A673 (cell line): Measurements from ENCODE around the gene ZC3H7B. TPM values are rescaled to one million over a fixed set of nuclear protein-coding genes. Genes with fewer than 3 reads are reported as not detected.

ENCODE experiments used
- BruUV-seq: library from RNA; stranded (reverse); fragments of 400-500 nt; replicated peaks from 2 replicates; lab custom pipeline; 2021; lab: Mats Ljungman, UMichigan
- CTCF ChIA-PET: fragments of 300-600 bp; sonication (Branson Sonifier 250); formaldehyde crosslinking; loops from one replicate; lab custom pipeline; 2022; ENCODE audit warnings: antibody characterized with exemption; lab: Charles Lee
- POLR2A ChIA-PET: fragments of 300-600 bp; sonication (Branson Sonifier 250); formaldehyde crosslinking; loops from one replicate; lab custom pipeline; 2022; ENCODE audit warnings: antibody characterized with exemption; ENCODE audit not compliant: low non-redundant PET; lab: Charles Lee
- DNase-seq: peaks from one replicate; pipeline ENCODE4 v3.0.0-alpha.2; 2015; ENCODE audit warnings: low spot score
- H3K27ac ChIP-seq: fragments of 200-600 bp; sonication (generic); 2 replicates; pipeline ENCODE4 v1.5.1; 2016; ENCODE audit warnings: mixed run types, low read depth, mild to moderate bottlenecking, mixed read lengths, antibody characterized with exemption, low read length; ENCODE audit not compliant: poor library complexity, severe bottlenecking
- H3K27me3 ChIP-seq: fragments of 200-600 bp; sonication (generic); replicated peaks from 2 replicates; pipeline ENCODE4 v1.6.1; 2017; ENCODE audit warnings: mixed run types, low read depth, mild to moderate bottlenecking, mixed read lengths, antibody characterized with exemption, low read length; ENCODE audit not compliant: insufficient read depth, poor library complexity
- H3K36me3 ChIP-seq: fragments of 200-600 bp; sonication (generic); 2 replicates; pipeline ENCODE4 v1.6.1; 2016; ENCODE audit warnings: mixed run types, mild to moderate bottlenecking, mixed read lengths, antibody characterized with exemption, low read length; ENCODE audit not compliant: insufficient read depth, poor library complexity, severe bottlenecking
- H3K4me1 ChIP-seq: fragments of 200-600 bp; sonication (generic); 2 replicates; pipeline ENCODE4 v1.6.1; 2017; ENCODE audit warnings: mixed run types, mild to moderate bottlenecking, mixed read lengths, antibody characterized with exemption, low read length; ENCODE audit not compliant: insufficient read depth, poor library complexity, severe bottlenecking
- H3K4me3 ChIP-seq: fragments of 200-600 bp; sonication (generic); 2 replicates; pipeline ENCODE4 v1.5.1; 2016; ENCODE audit warnings: low read depth, mixed run types, mild to moderate bottlenecking, mixed read lengths, low read length; ENCODE audit not compliant: poor library complexity, severe bottlenecking
- H3K9me3 ChIP-seq: fragments of 200-600 bp; sonication (generic); 2 replicates; pipeline ENCODE4 v1.6.1; 2016; ENCODE audit warnings: mixed run types, low read depth, mild to moderate bottlenecking, mixed read lengths, antibody characterized with exemption, low read length; ENCODE audit not compliant: poor library complexity, severe bottlenecking
- CTCF ChIP-seq: fragments of 300-800, 200-600 bp; sonication (generic); conservative IDR thresholded peaks from 2 replicates; pipeline ENCODE4 v1.5.1; 2017; ENCODE audit warnings: low read depth, mild to moderate bottlenecking, antibody characterized with exemption, low read length, moderate library complexity, mixed read lengths
- EZH2 ChIP-seq: fragments of 200-600 bp; sonication (generic); IDR thresholded peaks from 2 replicates; pipeline ENCODE4 v1.6.1; 2017; ENCODE audit warnings: borderline replicate concordance, low read depth, mild to moderate bottlenecking, mixed read lengths, antibody characterized with exemption, low read length; ENCODE audit not compliant: poor library complexity, severe bottlenecking
- intact Hi-C: fragments of 100-400 bp; cut with micrococcal nuclease; formaldehyde crosslinking; loops from one replicate; pipeline ENCODE4 v1.10.0; 2022; ENCODE audit not compliant: unreplicated experiment
- total RNA-seq: library from RNA; stranded (reverse); gene quantifications from 2 replicates; pipeline ENCODE4 v1.2.3, GENCODE V29; 2021

The ZC3H7B gene
- total RNA-seq, 1 experiment from 2014 or later: 90.4 TPM

GRCh38 chr22:41403532-41404318 is 102.4 kb downstream of the ZC3H7B start:
- Histone ChIP-seq H3K4me1 (peaks cover 22% of the 10 kb centered on the region), H3K9me3 (no peaks in the 10 kb centered on the region), H3K4me3 (no peak overlapping the region), H3K36me3 (no peaks in the 10 kb centered on the region), H3K27ac (no peak overlapping the region), H3K27me3 (no peaks in the 10 kb centered on the region)
- intact Hi-C loops: loop anchor here (5.0 kb wide), 2 partner anchors 129 to 194 kb away; no protein-coding TSS in a partner anchor
- POLR2A ChIA-PET: no interaction called here
- TF ChIP-seq CTCF: peak; percentile 98
- no peak for TF ChIP-seq EZH2
- BruUV-seq: no TSS peak
- CTCF ChIA-PET: interaction anchor here (0.5 to 1.4 kb wide), 15 partner anchors 22 to 485 kb away, joined by 3 to 17 read pairs (median 4); partner anchors contain the start of genes ACO2, PHF5A and TEF
- DNase-seq: peak; percentile 87

GRCh38 chr22:41405588-41405987 is 104.3 kb downstream of the ZC3H7B start:
- Histone ChIP-seq H3K36me3 (no peaks in the 10 kb centered on the region), H3K27me3 (no peaks in the 10 kb centered on the region), H3K9me3 (no peaks in the 10 kb centered on the region), H3K4me3 (no peak overlapping the region), H3K27ac (no peak overlapping the region), H3K4me1 (peaks cover 22% of the 10 kb centered on the region)
- intact Hi-C loops: no loop called here
- POLR2A ChIA-PET: interaction anchor here (0.6 kb wide), 1 partner anchor 530 kb away, joined by 3 read pairs; no protein-coding TSS in a partner anchor
- no TSS peak for BruUV-seq
- no peak for TF ChIP-seq CTCF
- no peak for TF ChIP-seq EZH2
- DNase-seq: no peak
- CTCF ChIA-PET: no interaction called here

DNA sequence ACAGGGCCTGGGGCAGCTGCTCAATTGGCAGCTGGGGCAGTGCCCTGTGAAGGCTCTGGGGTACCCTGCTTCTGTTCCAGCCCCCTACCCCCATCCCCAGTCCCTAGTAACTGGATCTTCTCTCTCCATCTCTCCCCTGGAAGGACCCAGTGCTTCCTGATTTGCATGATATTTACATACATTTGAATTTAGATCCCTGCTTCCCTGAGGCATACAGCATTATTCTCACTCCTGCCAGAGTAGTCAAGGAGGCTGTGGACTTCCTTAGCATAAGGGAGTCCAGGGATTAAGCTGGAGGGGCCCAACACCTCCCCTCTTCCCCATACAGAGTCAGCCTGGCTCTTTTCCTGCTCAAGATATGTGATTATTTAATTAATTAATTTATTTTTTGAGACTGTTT is 105.1 kb downstream of the ZC3H7B start:
- intact Hi-C loops: no loop called here
- Histone ChIP-seq H3K4me3 (no peak overlapping the region), H3K9me3 (no peaks in the 10 kb centered on the region), H3K4me1 (peaks cover 22% of the 10 kb centered on the region), H3K27me3 (no peaks in the 10 kb centered on the region), H3K36me3 (no peaks in the 10 kb centered on the region), H3K27ac (no peak overlapping the region)
- no TSS peak for BruUV-seq
- no peak for DNase-seq
- ChIA-PET CTCF (no interaction called here), POLR2A (no interaction called here)
- TF ChIP-seq EZH2 (no peak), CTCF (no peak)
